ENCODE results near the gene MDH2.
"Not testable (repeated sequence)": the region's sequence is repeated elsewhere in the genome, so short reads cannot be mapped to it uniquely, and the experiment has no call there.

Gene MDH2

GRCh38 chr7:76076995-76077394 lies 29.1 kb downstream of the MDH2 start:
- H3K4me3 ChIP-seq (ENCODE audit: low read depth, low read length) = no peak overlapping the region
- DNase-seq (ENCODE audit: low read depth) = no peak
- in situ Hi-C loops (cut with HindIII; ENCODE audit: low sequenced_read_pairs) = no loop called here
- no peak for TF ChIP-seq CTCF (IDR thresholded peaks at IDR 0.05; ENCODE audit: low read depth, low read length, missing control alignments)

- DNase-seq (ENCODE audit: low read depth) = no peak
- H3K4me3 ChIP-seq (ENCODE audit: low read depth, low read length) = no peak overlapping the region
- TF ChIP-seq CTCF (IDR thresholded peaks at IDR 0.05; ENCODE audit: low read depth, low read length, missing control alignments) = no peak
- in situ Hi-C loops (cut with HindIII; ENCODE audit: low sequenced_read_pairs) = no loop called here
These were observed 29.5 kb downstream of the MDH2 start for GRCh38 chr7:76077435-76077834.

GRCh38 chr7:76080204-76080603 lies 32.3 kb downstream of the MDH2 start:
- no peak for DNase-seq (ENCODE audit: low read depth)
- no peak overlapping the region for H3K4me3 ChIP-seq (ENCODE audit: low read depth, low read length)
- in situ Hi-C loops (cut with HindIII; ENCODE audit: low sequenced_read_pairs) = no loop called here
- TF ChIP-seq CTCF (IDR thresholded peaks at IDR 0.05; ENCODE audit: low read depth, low read length, missing control alignments) = no peak

GRCh38 chr7:76084115-76084514 lies 36.2 kb downstream of the MDH2 start:
- H3K4me3 ChIP-seq (ENCODE audit: low read depth, low read length); DNase-seq (ENCODE audit: low read depth); in situ Hi-C loops (cut with HindIII; ENCODE audit: low sequenced_read_pairs): not testable (repeated sequence)

GRCh38 chr7:76086070-76086469 lies 38.2 kb downstream of the MDH2 start:
- in situ Hi-C loops (cut with HindIII; ENCODE audit: low sequenced_read_pairs) = no loop called here
- no peak overlapping the region for H3K4me3 ChIP-seq (ENCODE audit: low read depth, low read length)
- no peak for TF ChIP-seq CTCF (IDR thresholded peaks at IDR 0.05; ENCODE audit: low read depth, low read length, missing control alignments)
- no peak for DNase-seq (ENCODE audit: low read depth)

- H3K4me3 ChIP-seq (ENCODE audit: low read depth, low read length); in situ Hi-C loops (cut with HindIII; ENCODE audit: low sequenced_read_pairs): not testable (repeated sequence)
- peak; percentile 36 for DNase-seq (ENCODE audit: low read depth)
These were observed 39.5 kb downstream of the MDH2 start for GRCh38 chr7:76087362-76087791.

GRCh38 chr7:76089865-76090475 lies 42.1 kb downstream of the MDH2 start:
- in situ Hi-C loops (cut with HindIII; ENCODE audit: low sequenced_read_pairs) = no loop called here
- TF ChIP-seq CTCF (IDR thresholded peaks at IDR 0.05; ENCODE audit: low read depth, low read length, missing control alignments) = no peak
- DNase-seq (ENCODE audit: low read depth) = no peak
- H3K4me3 ChIP-seq (ENCODE audit: low read depth, low read length) = no peak overlapping the region

- no peak for TF ChIP-seq CTCF (IDR thresholded peaks at IDR 0.05; ENCODE audit: low read depth, low read length, missing control alignments)
- in situ Hi-C loops (cut with HindIII; ENCODE audit: low sequenced_read_pairs) = no loop called here
- H3K4me3 ChIP-seq (ENCODE audit: low read depth, low read length) = no peak overlapping the region
- DNase-seq (ENCODE audit: low read depth) = no peak
These were observed 43.6 kb downstream of the MDH2 start for GRCh38 chr7:76091506-76091905.

GRCh38 chr7:76093531-76093930 lies 45.6 kb downstream of the MDH2 start:
- in situ Hi-C loops (cut with HindIII; ENCODE audit: low sequenced_read_pairs); H3K4me3 ChIP-seq (ENCODE audit: low read depth, low read length); DNase-seq (ENCODE audit: low read depth): not testable (repeated sequence)

GRCh38 chr7:76094326-76094725 lies 46.4 kb downstream of the MDH2 start:
- DNase-seq (ENCODE audit: low read depth); H3K4me3 ChIP-seq (ENCODE audit: low read depth, low read length); in situ Hi-C loops (cut with HindIII; ENCODE audit: low sequenced_read_pairs): not testable (repeated sequence)

Data from astrocyte of the cerebellum (primary cell).